ENCODE measurements around the gene DPPA3.
"Not testable (repeated sequence)": the region's sequence is repeated elsewhere in the genome, so short reads cannot be mapped to it uniquely, and the experiment has no call there.

DPPA3 gene

GRCh38 chr12:7711133-7711532 lies at the start of gene DPPA3:
Gene DPPA3 (plus strand): TSS chr12:7711433. CDS start chr12:7711571, 138 bp downstream.
- no peak for DNase-seq

GRCh38 chr12:7661741-7662140 lies 49.5 kb upstream of the DPPA3 start:
- no peak for DNase-seq

DNA sequence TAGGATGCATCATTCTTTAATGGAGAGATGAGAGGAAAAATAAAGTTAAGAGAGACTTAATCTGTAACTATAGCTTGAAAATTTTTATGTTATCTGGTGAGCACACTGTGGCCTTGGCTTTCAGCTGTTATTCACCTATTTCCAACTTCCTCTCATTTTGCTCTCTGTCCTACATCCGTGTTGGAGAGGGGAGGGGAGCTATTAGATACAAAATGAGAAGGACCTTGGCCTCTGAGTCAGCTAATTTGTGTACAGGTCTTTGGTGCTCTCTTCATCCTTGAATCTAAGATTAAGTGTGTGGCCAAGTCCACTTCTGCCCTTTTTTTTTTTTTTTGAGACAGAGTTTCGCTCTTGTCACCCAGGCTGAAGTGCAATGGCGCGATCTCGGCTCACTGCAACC lies 44.6 kb upstream of the DPPA3 start:
- DNase-seq, result no peak

DNA sequence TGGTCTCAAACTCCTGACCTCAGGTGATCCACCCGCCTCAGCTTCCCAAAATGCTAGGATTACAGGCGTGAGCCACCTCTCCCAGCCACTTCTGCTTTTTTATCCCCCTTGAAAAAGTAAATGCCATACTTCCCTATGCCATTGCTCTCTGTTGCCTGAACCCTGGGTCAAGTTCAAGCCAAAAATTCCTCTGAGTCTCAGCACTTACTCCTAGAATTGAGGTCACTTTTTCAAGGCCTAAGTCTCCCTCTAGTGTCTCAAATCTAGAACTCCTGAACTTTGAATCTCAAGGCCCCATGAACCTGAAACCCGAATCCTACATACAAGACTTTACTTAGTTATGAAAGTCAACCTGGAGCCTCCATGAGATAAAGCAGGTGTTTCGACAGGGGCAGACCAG lies 44.1 kb upstream of the DPPA3 start:
- no peak for DNase-seq

- no peak for DNase-seq
These were observed 43.1 kb upstream of the DPPA3 start for GRCh38 chr12:7668171-7668570.

- DNase-seq, result not testable (repeated sequence)
These were observed 35.8 kb upstream of the DPPA3 start for GRCh38 chr12:7675455-7675854.

GRCh38 chr12:7677432-7677888 lies 33.8 kb upstream of the DPPA3 start:
- DNase-seq, result not testable (repeated sequence)

DNA sequence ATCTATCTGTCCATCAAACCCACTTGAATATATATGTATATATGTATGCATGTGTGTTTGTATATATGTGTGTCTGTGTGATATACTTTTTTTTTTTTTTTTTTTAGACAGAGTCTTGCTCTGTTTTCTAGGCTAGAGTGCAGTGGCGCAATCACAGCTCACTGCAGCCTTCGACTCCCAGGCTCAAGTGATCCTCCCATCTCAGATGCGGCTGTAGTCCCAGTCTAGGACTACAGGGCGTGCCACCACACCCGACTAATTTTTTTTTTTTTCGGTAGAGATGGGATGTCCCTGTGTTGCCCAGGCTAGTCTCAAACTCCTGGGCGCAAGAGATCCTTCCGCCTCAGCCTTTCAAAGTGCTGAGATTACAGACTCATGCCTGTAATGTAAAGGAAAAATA lies 32.5 kb upstream of the DPPA3 start:
- DNase-seq, result no peak

DNA sequence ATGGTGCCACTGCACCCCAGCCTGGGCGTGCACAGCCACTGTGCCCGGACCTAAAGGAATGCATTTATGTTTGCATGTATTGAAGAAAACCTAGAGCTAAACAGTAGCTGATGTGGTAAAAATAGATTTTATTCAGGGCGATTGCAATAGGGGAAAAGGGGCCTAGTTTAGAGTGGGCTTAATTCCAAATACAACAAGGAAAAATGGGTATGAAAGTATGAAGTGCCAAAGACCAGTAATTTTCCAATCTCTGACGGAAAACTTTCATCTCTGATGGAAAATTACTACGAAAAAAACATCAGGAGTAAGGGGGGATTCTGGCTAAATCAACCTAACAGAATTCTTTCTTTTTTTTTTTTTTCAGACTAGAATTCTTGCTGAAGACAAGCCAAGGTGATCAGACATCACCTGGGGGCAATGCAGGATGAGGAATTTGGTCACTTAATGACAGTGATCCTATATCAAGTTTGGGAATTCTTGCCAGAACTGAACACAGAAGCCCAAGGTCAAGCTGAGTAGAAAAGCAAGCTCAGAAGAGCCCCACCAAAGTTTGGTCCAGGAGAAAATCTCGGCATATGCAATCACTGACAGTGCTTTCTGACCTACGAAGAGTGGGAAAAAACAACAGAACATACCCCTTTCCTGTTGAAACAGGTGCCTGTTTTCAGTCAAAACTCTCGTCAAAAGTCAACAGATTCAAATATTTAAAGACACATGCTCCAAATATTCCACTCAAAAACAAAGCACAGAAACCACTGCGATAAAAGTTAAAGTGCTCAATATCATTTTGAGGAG lies 31.8 kb upstream of the DPPA3 start:
- DNase-seq, result no peak

- no peak for DNase-seq
These were observed 29.7 kb upstream of the DPPA3 start for GRCh38 chr12:7681535-7681934.

DNA sequence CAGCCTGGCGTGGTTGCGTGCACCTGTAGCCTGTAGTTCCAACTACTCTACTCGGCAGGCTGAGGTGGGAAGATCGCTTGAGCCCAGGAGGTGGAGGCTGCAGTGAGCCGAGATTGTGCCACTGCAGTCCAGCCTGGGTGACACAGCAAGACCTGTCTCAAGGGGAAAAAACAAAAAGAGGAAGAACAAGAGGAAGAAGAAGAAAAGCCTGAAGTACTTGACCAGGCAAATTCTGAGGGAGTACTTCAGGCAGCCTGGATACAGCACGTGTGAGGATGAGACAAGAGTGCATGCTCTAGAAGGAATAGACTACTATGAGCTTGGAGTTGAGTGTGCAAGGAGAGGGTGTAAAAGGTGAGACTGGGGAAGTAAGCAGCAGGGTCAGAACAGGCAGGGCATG lies 17.4 kb upstream of the DPPA3 start:
- DNase-seq, result no peak

GRCh38 chr12:7694556-7695236 lies 16.5 kb upstream of the DPPA3 start:
- DNase-seq, result no peak

- no peak for DNase-seq
These were observed 16.0 kb upstream of the DPPA3 start for GRCh38 chr12:7695237-7695560.

DNA sequence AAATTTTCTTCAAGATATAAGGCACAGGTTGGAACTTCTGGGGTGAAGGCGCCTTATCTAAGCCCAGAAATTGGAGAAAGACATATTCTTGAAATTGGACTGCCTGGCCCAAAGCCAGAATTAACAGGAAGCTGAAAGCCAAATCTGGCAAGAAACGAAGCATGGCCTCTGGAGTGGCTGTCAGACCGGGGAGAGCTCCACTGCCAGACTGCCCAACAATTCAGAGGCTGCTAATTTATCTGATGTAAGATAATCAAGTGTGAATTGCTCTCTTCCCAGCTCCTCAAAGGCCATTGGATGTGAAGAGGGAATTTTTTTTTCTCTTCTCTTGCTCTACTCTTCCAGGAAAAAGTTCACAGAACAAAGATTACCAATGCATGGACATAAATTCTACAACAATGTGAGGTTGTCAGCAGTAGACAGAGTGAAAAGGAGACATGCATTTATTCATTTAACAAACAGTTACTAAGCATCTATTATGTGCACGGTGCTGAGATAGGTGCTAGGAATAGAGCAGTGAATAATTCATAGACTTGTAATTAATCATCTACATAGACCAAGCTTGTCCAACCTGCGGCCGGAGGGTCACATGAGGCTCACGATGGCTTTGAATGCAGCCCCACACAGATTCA lies 15.6 kb upstream of the DPPA3 start, which contains the start of gene GDF3:
Gene GDF3, minus strand, starts transcription at position 210 of the 632 bp plus-strand sequence. Its CDS starts 47 bp downstream, at position 163.
- no peak for DNase-seq

DNA sequence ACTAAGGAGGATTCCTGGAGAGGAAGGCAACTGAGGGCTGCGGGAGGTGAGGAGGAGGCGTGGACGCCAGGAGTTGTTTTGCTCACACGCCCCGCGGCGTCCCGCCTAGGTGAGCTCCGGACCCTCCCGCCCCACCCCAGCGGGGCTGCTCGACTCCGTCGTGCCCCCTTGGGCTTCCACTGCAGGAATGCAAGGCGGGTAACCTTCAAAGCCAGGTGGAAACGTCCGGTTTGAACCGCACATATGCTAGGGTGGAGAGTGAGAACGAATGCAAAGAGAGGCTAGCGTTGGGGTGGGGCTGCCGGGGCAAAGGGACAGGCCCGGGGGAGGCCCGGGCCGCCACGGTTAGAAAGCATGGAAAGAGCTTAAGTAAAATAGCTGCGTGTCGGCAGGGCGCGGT lies 5.4 kb upstream of the DPPA3 start:
- DNase-seq, result no peak

GRCh38 chr12:7709969-7710675 lies 1.1 kb upstream of the DPPA3 start:
- DNase-seq, result no peak

DNA sequence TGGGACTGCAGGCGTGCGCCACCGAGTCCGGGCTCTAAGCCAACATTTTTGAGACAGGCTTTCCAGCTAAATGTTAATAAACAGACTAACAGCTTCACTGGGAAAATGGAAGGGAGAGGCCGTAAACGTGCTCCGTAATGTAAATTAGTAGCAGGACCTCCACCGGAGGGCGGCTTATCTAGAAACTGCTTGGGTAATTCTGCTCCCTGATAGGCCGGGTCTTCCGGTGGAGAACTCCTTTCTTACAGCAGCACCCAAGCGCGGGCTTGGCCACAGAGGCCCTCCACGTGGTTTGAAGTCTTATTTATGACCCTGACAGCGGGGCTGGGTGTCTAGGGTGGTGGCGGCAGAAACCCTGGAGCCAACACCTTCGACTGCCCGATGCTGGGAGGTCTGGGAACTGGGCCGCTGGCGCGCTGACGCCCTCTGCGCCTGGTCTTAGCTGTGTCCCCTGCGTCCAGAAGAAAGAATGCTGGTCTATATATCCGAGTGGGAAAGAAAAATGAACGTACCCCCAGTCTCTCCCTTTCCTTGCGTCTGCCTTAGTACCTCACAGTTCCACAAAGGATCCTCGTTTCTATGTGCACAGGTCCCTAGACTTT lies 1.7 kb downstream of the DPPA3 start:
- no peak for DNase-seq

DNA sequence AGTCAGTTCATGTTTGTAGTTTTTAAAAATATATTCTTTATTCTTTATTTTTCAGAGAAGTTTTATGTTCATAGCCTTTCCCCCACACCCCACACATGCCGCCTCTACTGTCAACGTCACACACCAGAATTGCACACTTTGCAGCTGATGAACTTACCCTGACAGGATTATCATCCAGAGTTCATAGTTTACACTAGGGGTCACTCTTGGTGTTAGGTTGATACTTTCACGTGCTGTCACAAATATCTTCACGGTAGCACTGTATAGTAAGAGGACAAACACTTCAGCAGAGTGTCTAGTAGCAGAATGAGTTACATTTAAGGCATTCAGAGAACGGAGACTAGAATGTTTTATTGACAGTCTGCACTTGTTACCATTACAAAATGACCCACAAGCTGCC lies 5.1 kb downstream of the DPPA3 start:
- no peak for DNase-seq

- DNase-seq, result no peak
These were observed 8.9 kb downstream of the DPPA3 start for GRCh38 chr12:7719946-7720730.

DNA sequence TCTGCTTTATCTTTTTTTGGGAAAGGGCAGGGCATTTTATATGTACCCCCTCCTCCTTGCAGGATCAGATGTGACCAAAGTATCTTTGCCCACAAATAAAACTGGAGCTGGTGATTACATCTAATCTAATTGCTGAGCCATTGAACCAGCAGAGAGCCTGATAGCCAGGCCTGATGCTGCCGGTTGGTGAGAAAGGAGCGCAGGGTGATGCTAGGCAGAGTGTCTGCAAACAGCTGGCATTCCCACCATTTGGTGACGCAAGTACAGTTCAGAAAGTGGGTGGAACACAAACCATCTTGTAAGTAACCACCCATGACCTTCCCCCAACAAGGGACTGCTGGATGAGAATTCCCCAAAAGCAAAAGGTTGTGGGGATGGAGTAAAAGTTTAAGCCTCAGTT lies 12.7 kb downstream of the DPPA3 start:
- no peak for DNase-seq

DNA sequence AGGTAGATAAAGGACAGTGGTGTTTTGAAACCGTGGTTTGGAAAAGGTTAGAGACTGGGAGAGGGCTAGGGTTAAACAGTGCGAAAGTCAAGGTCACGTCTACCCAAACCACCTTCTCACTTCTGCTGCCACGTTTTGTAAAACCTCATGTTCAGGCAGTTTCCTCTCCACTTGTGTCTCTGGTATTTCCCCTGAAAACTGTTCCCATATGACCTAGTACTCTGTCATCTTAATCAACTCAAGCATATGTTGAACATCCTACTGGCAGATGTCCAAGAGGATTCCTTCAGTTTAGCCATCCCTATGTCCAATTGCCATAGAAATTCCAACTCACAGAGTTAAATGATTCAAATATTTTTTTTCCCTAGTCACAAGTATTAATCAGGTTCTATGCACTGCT lies 18.5 kb downstream of the DPPA3 start:
- DNase-seq, result no peak

DNA sequence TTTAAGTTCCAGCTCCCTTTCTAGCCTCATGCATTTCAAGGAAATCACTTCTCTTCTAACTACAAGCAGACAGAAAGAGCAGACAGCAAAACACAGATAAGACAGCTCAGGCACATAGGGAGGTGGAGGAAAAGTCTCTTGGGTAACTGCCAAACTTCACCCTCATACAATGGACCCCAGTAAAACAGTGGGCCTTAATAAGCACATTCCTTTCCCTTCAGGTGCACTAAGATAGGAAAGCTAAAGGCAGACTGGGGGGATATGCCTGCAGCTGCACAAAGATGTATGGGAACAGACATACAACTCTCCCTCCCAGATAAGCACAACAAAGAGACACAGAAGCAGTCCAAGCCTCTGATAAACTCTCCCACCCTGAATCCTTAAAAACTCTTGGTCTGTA lies 19.8 kb downstream of the DPPA3 start:
- DNase-seq, result not testable (repeated sequence)
